SK-N-SH (cell line): Measurements from ENCODE around the gene FBXW8. TPM values are rescaled to one million over a fixed set of nuclear protein-coding genes. Genes with fewer than 3 reads are reported as not detected.

ENCODE experiments used
- CTCF ChIA-PET: fragments of 300-600, 350-600 bp; formaldehyde crosslinking; extraction: SDS; loops from one replicate; lab custom pipeline; 2021; lab: Yijun Ruan, JAX
- POLR2A ChIA-PET: fragments of 350-600 bp; sonication (Branson Sonifier 250); formaldehyde crosslinking; extraction: SDS; loops from one replicate; lab custom pipeline; 2020; ENCODE audit warnings: antibody characterized with exemption, inconsistent platforms; lab: Yijun Ruan, JAX
- DNase-seq: peaks from one replicate; pipeline ENCODE4 v3.0.0; 2012
- H2AFZ ChIP-seq: fragments of 200-600 bp; sonication (generic); 2 replicates; pipeline ENCODE4 v1.8.1; 2016; ENCODE audit warnings: antibody characterized with exemption, mild to moderate bottlenecking, low read depth
- H3F3A ChIP-seq: fragments of 200-600 bp; sonication (generic); replicated peaks from 2 replicates; pipeline ENCODE3; 2016; ENCODE audit warnings: antibody characterized with exemption, mild to moderate bottlenecking; ENCODE audit not compliant: insufficient read depth
- H3K27ac ChIP-seq, 2 experiments: fragments of 200-500 bp in 1 of 2; fragments of 200-600 bp in 1 of 2; sonication (Bioruptor generic) in 1 of 2; sonication (generic), shearing (Covaris generic) in 1 of 2; 2 replicates each; pipeline versions ENCODE4 v1.5.1 to v1.6.1; 2014 to 2016; ENCODE audit warnings: low read depth in 2 of 2, inconsistent platforms in 1 of 2, low read length in 1 of 2, mild to moderate bottlenecking in 1 of 2, mixed read lengths in 1 of 2
- H3K27me3 ChIP-seq: fragments of 200-600 bp; sonication (generic), shearing (Covaris generic); 2 replicates; pipeline ENCODE4 v1.6.1; 2016; ENCODE audit warnings: mixed run types; ENCODE audit not compliant: insufficient read depth
- H3K36me3 ChIP-seq, 2 experiments: fragments of 200-500 bp in 1 of 2; fragments of 200-600 bp in 1 of 2; sonication (Bioruptor generic) in 1 of 2; sonication (generic) in 1 of 2; replicated peaks in 1 of 2; 2 replicates each; pipeline versions ENCODE3 to v1.5.1; 2014 to 2016; ENCODE audit warnings: low read length in 1 of 2, mild to moderate bottlenecking in 1 of 2; ENCODE audit not compliant: insufficient read depth in 2 of 2, control insufficient read depth in 1 of 2
- H3K4me1 ChIP-seq, 2 experiments: fragments of 200-500 bp in 1 of 2; fragments of 200-600 bp in 1 of 2; sonication (Bioruptor generic) in 1 of 2; sonication (generic), shearing (Covaris generic) in 1 of 2; 2 replicates each; pipeline versions ENCODE4 v1.5.1 to v1.6.1; 2014 to 2016; ENCODE audit warnings: low read depth in 1 of 2, low read length in 1 of 2, mixed run types in 1 of 2; ENCODE audit not compliant: insufficient read depth in 2 of 2, control insufficient read depth in 1 of 2
- H3K4me2 ChIP-seq: fragments of 200-600 bp; sonication (generic), shearing (Covaris generic); 2 replicates; pipeline ENCODE4 v1.6.1; 2017; ENCODE audit warnings: mixed run types
- H3K4me3 ChIP-seq, 2 experiments: fragments of 200-500 bp in 1 of 2; fragments of 200-600 bp in 1 of 2; sonication (Bioruptor generic) in 1 of 2; sonication (generic), shearing (Covaris generic) in 1 of 2; 2 replicates each; pipeline versions ENCODE4 v1.5.1 to v1.8.1; 2014 to 2016; ENCODE audit warnings: low read depth in 2 of 2, inconsistent platforms in 1 of 2, low read length in 1 of 2, mild to moderate bottlenecking in 1 of 2, mixed read lengths in 1 of 2, moderate library complexity in 1 of 2
- H3K79me2 ChIP-seq: fragments of 200-600 bp; sonication (generic); 2 replicates; pipeline ENCODE4 v1.8.1; 2017; ENCODE audit warnings: mild to moderate bottlenecking; ENCODE audit not compliant: insufficient read depth
- H3K9ac ChIP-seq: fragments of 200-600 bp; sonication (generic); 2 replicates; pipeline ENCODE4 v1.6.1; 2017; ENCODE audit warnings: mixed run types
- H3K9me2 ChIP-seq: fragments of 200-600 bp; sonication (generic); 2 replicates; pipeline ENCODE4 v1.6.1; 2017; ENCODE audit warnings: mixed run types
- H3K9me3 ChIP-seq: fragments of 200-600 bp; sonication (generic); 2 replicates; pipeline ENCODE4 v1.6.1; 2017; ENCODE audit warnings: mixed run types, mild to moderate bottlenecking, moderate library complexity
- H4K20me1 ChIP-seq: fragments of 200-600 bp; sonication (generic); 2 replicates; pipeline ENCODE4 v1.6.1; 2017; ENCODE audit warnings: mild to moderate bottlenecking, mixed run types; ENCODE audit not compliant: insufficient read depth
- CTCF ChIP-seq: fragments of 200-600 bp; sonication (generic); IDR thresholded peaks from 2 replicates; pipeline ENCODE4 v1.6.1; 2017; ENCODE audit warnings: antibody characterized with exemption, mild to moderate bottlenecking, moderate library complexity
- EZH2phosphoT487 ChIP-seq: fragments of 200-600 bp; sonication (generic); IDR thresholded peaks from 2 replicates; pipeline ENCODE4 v1.6.1; 2017; ENCODE audit warnings: low read depth, mixed run types, mild to moderate bottlenecking, antibody characterized with exemption, moderate library complexity, borderline replicate concordance
- FOXJ3 ChIP-seq: sonication (generic); formaldehyde crosslinking; IDR thresholded peaks from 2 replicates; pipeline ENCODE4 v1.5.1; 2020; ENCODE audit warnings: mild to moderate bottlenecking, missing genetic modification reagents
- FOXM1 ChIP-seq: IDR thresholded peaks from 2 replicates; pipeline ENCODE4 v1.4.0; 2012; ENCODE audit warnings: low read depth, mild to moderate bottlenecking
- GABPA ChIP-seq: IDR thresholded peaks from 2 replicates; pipeline ENCODE4 v1.4.0; 2012; ENCODE audit warnings: low read depth, mild to moderate bottlenecking
- IRF3 ChIP-seq: fragments of 150-350 bp; IDR thresholded peaks from 2 replicates; pipeline ENCODE4 v1.6.1; 2016; ENCODE audit warnings: mild to moderate bottlenecking, low read depth, low read length
- MAX ChIP-seq: IDR thresholded peaks from 2 replicates; pipeline ENCODE4 v1.4.0; 2012; ENCODE audit warnings: low read depth
- MXI1 ChIP-seq: IDR thresholded peaks from 2 replicates; pipeline ENCODE4 v1.6.1; 2012; ENCODE audit warnings: mild to moderate bottlenecking, low read depth, low read length, improper control_type of control experiment
- NFIC ChIP-seq: IDR thresholded peaks from 2 replicates; pipeline ENCODE4 v1.4.0; 2012; ENCODE audit warnings: borderline replicate concordance
- NRF1 ChIP-seq: IDR thresholded peaks from 2 replicates; pipeline ENCODE4 v1.6.1; 2012; ENCODE audit warnings: low read depth, mild to moderate bottlenecking, low read length
- POLR2AphosphoS5 ChIP-seq: IDR thresholded peaks from 2 replicates; pipeline ENCODE4 v1.6.1; 2012; ENCODE audit warnings: low read depth, low read length
- RCOR1 ChIP-seq: fragments of 150-350 bp; IDR thresholded peaks from 2 replicates; pipeline ENCODE4 v1.6.1; 2017; ENCODE audit warnings: antibody characterized with exemption, low read length
- REST ChIP-seq: IDR thresholded peaks from 2 replicates; pipeline ENCODE4 v1.6.1; 2012; ENCODE audit warnings: mild to moderate bottlenecking, low read depth, low read length, moderate library complexity
- SMC3 ChIP-seq: IDR thresholded peaks from 2 replicates; pipeline ENCODE4 v1.6.1; 2012; ENCODE audit warnings: low read depth, low read length, improper control_type of control experiment
- TCF12 ChIP-seq: IDR thresholded peaks from 2 replicates; pipeline ENCODE4 v1.4.0; 2012
- USF1 ChIP-seq: IDR thresholded peaks from 2 replicates; pipeline ENCODE4 v1.4.0; 2012; ENCODE audit warnings: low read depth, borderline replicate concordance
- USF2 ChIP-seq: fragments of 150-350 bp; IDR thresholded peaks from 2 replicates; pipeline ENCODE4 v1.6.1; 2017; ENCODE audit warnings: antibody characterized with exemption, low read length, low read depth, borderline replicate concordance
- YY1 ChIP-seq: IDR thresholded peaks from 2 replicates; pipeline ENCODE4 v1.4.0; 2012; ENCODE audit warnings: low read depth, mild to moderate bottlenecking
- WGBS: methylation state at CpG from one replicate; pipeline ENCODE4 v1.1.6; 2017; ENCODE audit warnings: low lambda C conversion rate; 5-methylcytosine and 5-hydroxymethylcytosine counted together
- polyA plus RNA-seq, 3 experiments: library from polyadenylated mRNA; depleted of rRNA; stranded (reverse); fragments of >200 nt; gene quantifications; 2 replicates each; pipeline ENCODE4 v1.2.3, GENCODE V29; 2012

Gene FBXW8
- polyA plus RNA-seq, 1 of the 3 experiments (the other 2 are of a cell fraction): 15.6 TPM

GRCh38 chr12:116879509-116880212 lies 31.1 kb upstream of the FBXW8 start:
- peaks cover 50% of the 10 kb centered on the region for H3K27me3 ChIP-seq
- H2AFZ ChIP-seq: 0 out of 2 replicates have a peak overlapping the region, but pooled peaks have one; percentile 46
- H3K4me1 ChIP-seq: peaks cover 0 to 15% of the 10 kb centered on the region in 2 experiments; a peak in 1 of 4 replicates
- no peaks in the 10 kb centered on the region for H3K9me2 ChIP-seq
- 0 out of 2 replicates have a peak, but pooled peaks cover 6% of the 10 kb centered on the region for H4K20me1 ChIP-seq
- H3F3A ChIP-seq: no peaks in the 10 kb centered on the region
- no peak overlapping the region for H3K27ac ChIP-seq
- DNase-seq: peak; percentile 51
- ChIA-PET CTCF (interaction anchor here (0.9 to 1.7 kb wide), 3 partner anchors 9 to 171 kb away, joined by 3 to 7 read pairs (median 5); no protein-coding TSS in a partner anchor), POLR2A (interaction anchor here (1.2 kb wide), 1 partner anchor 60 kb away, joined by 3 read pairs; no protein-coding TSS in a partner anchor)
- no peak overlapping the region for H3K9ac ChIP-seq
- H3K36me3 ChIP-seq: no peaks in the 10 kb centered on the region
- TF ChIP-seq EZH2phosphoT487 (no peak), USF1 (no peak), CTCF (no peak), USF2 (no peak), YY1 (no peak), TCF12 (no peak), RCOR1 (no peak), MAX (no peak), REST (no peak), NFIC (no peak), POLR2AphosphoS5 (no peak), FOXJ3 (no peak), FOXM1 (no peak), IRF3 (no peak), GABPA (no peak), MXI1 (no peak), NRF1 (no peak), SMC3 (no peak)
- no peaks in the 10 kb centered on the region for H3K9me3 ChIP-seq
- WGBS: 4% methylated on average over 32 of the region's 52 CpGs
- peak overlapping the region; percentile 79 for H3K4me2 ChIP-seq
- peak overlapping the region; percentile 33 to 51 for H3K4me3 ChIP-seq
- no peaks in the 10 kb centered on the region for H3K79me2 ChIP-seq
